Measurements from ENCODE around the gene DDX5.

DNA sequence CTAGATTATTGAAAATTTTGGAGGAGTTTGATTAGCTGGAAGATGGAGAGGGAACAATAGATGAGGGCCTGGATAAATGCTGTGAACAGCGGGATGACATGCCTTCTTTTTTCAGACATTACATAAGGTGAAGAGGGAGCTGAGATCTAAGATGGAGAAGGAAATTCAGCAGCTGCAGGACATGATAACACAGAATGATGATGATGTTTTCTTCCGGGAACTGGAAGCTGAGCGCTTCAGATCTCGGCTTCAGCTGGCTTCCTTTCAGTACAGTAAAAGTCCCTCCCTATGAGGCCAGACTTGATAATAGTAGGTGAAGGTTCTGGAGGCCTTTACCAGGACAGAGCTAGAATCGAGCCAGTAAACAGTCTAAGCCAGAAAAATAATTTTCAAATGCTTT is 31.4 kb upstream of the DDX5 start:
- no peak for TF ChIP-seq EZH2 (IDR thresholded peaks at IDR 0.05; ENCODE audit: low read length, missing control alignments)
- TF ChIP-seq, protein P1, sequence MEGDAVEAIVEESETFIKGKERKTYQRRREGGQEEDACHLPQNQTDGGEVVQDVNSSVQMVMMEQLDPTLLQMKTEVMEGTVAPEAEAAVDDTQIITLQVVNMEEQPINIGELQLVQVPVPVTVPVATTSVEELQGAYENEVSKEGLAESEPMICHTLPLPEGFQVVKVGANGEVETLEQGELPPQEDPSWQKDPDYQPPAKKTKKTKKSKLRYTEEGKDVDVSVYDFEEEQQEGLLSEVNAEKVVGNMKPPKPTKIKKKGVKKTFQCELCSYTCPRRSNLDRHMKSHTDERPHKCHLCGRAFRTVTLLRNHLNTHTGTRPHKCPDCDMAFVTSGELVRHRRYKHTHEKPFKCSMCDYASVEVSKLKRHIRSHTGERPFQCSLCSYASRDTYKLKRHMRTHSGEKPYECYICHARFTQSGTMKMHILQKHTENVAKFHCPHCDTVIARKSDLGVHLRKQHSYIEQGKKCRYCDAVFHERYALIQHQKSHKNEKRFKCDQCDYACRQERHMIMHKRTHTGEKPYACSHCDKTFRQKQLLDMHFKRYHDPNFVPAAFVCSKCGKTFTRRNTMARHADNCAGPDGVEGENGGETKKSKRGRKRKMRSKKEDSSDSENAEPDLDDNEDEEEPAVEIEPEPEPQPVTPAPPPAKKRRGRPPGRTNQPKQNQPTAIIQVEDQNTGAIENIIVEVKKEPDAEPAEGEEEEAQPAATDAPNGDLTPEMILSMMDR (conservative IDR thresholded peaks at IDR 0.05 in 1 of 2, IDR thresholded peaks at IDR 0.05 in 1 of 2; ENCODE audit: low read depth in 1 of 2, low read length in 2 of 2), result no peak
